Measurements from ENCODE around the gene MLLT1.

MLLT1 gene

GRCh38 chr19:6253954-6254733, 25.6 kb downstream of the MLLT1 start:
- no peak for DNase-seq

- no peak for DNase-seq
Observed at GRCh38 chr19:6252066-6252465, 27.7 kb downstream of the MLLT1 start.

- no peak for DNase-seq
Observed at GRCh38 chr19:6250909-6251308, 28.9 kb downstream of the MLLT1 start.

- no peak for DNase-seq
Observed at GRCh38 chr19:6250024-6250615, 29.7 kb downstream of the MLLT1 start.

- no peak for DNase-seq
Observed at GRCh38 chr19:6249296-6249695, 30.5 kb downstream of the MLLT1 start.

GRCh38 chr19:6248844-6249243, 30.9 kb downstream of the MLLT1 start:
- DNase-seq, result no peak

- DNase-seq, result no peak
Observed at GRCh38 chr19:6248341-6248740, 31.4 kb downstream of the MLLT1 start.

GRCh38 chr19:6247007-6247288, 32.8 kb downstream of the MLLT1 start:
- no peak for DNase-seq

- DNase-seq, result no peak
Observed at GRCh38 chr19:6246174-6247006, 33.4 kb downstream of the MLLT1 start.

- no peak for DNase-seq
Observed at GRCh38 chr19:6242677-6243076, 37.1 kb downstream of the MLLT1 start.

- no peak for DNase-seq
Observed at GRCh38 chr19:6241680-6242377, 37.9 kb downstream of the MLLT1 start.

GRCh38 chr19:6241056-6241455, 38.7 kb downstream of the MLLT1 start:
- no peak for DNase-seq

- no peak for DNase-seq
Observed at GRCh38 chr19:6239871-6240676, 39.7 kb downstream of the MLLT1 start.

- peak; percentile 51 to 52 for DNase-seq
Observed at GRCh38 chr19:6239401-6239844, 40.4 kb downstream of the MLLT1 start.

GRCh38 chr19:6238643-6239281, 41.0 kb downstream of the MLLT1 start:
- no peak for DNase-seq

GRCh38 chr19:6238256-6238642, 41.5 kb downstream of the MLLT1 start:
- DNase-seq, result no peak

GRCh38 chr19:6236310-6237291, 43.2 kb downstream of the MLLT1 start:
- DNase-seq, result no peak

- DNase-seq, result no peak
Observed at GRCh38 chr19:6235031-6235951, 44.5 kb downstream of the MLLT1 start.

- DNase-seq, result no peak
Observed at GRCh38 chr19:6234527-6234926, 45.2 kb downstream of the MLLT1 start.
